Esophagus muscularis mucosa (tissue), 4 donors: ENCODE measurements around the gene DZIP1. TPM values are rescaled to one million over a fixed set of nuclear protein-coding genes. Genes with fewer than 3 reads are reported as not detected.
A peak's percentile ranks its signal among the peaks of the same experiment; 100 is the strongest.

Source experiments
- DNase-seq: peaks from one replicate; pipeline ENCODE4 v3.0.0-alpha.2; 2017; ENCODE audit errors: extremely low spot score
- H3K27ac ChIP-seq, 4 donors: fragments of 200-600 bp; sonication (generic); replicated peaks in 1 of 4; 1 replicate in 3 of 4; 2 replicates in 1 of 4; pipeline ENCODE4 v1.5.1; 2016 to 2019; ENCODE audit warnings: mild to moderate bottlenecking in 1 of 4
- H3K27me3 ChIP-seq, 4 donors: fragments of 200-600 bp; sonication (generic); one replicate each; pipeline versions ENCODE4 v1.5.1 to v1.6.0; 2016 to 2019
- H3K36me3 ChIP-seq, 4 donors: fragments of 200-600 bp; sonication (generic); one replicate each; pipeline ENCODE4 v1.5.1; 2016 to 2019
- H3K4me1 ChIP-seq, 4 donors: fragments of 200-600 bp; sonication (generic); one replicate each; pipeline ENCODE4 v1.5.1; 2016 to 2019
- H3K4me3 ChIP-seq, 4 donors: fragments of 200-600 bp; sonication (generic); 1 replicate in 2 of 4; 2 replicates in 2 of 4; pipeline ENCODE4 v1.5.1; 2016 to 2019; ENCODE audit warnings: mild to moderate bottlenecking in 4 of 4, moderate library complexity in 1 of 4
- H3K9me3 ChIP-seq, 4 donors: fragments of 200-600 bp; sonication (generic); 1 replicate in 3 of 4; 2 replicates in 1 of 4; pipeline ENCODE4 v1.5.1; 2016 to 2019
- EP300 ChIP-seq: sonication (generic); formaldehyde crosslinking; IDR thresholded peaks from one replicate; pipeline ENCODE4 v1.6.1; 2017; ENCODE audit warnings: antibody characterized with exemption
- POLR2A ChIP-seq: fragments of 450-650 bp; IDR thresholded peaks from one replicate; pipeline ENCODE4 v1.6.1; 2017; ENCODE audit warnings: antibody characterized with exemption, moderate library complexity, mild to moderate bottlenecking, low read depth
- POLR2AphosphoS5 ChIP-seq, 2 donors: sonication (generic); formaldehyde crosslinking; IDR thresholded peaks; one replicate each; pipeline ENCODE4 v1.6.1; 2017; ENCODE audit warnings: antibody characterized with exemption in 2 of 2
- WGBS: methylation state at CpG from one replicate; pipeline ENCODE4 v1.1.5; 2018; 5-methylcytosine and 5-hydroxymethylcytosine counted together
- intact Hi-C: fragments of 100-400 bp; cut with DNase I; formaldehyde crosslinking; loops from one replicate; pipeline ENCODE4 v1.15.1; 2023
- total RNA-seq, 4 donors: library from RNA; depleted of rRNA; stranded (reverse); fragments of >200 nt; gene quantifications; one replicate each; pipeline versions ENCODE4 v1.1.0 to v1.2.1, GENCODE V29; 2016
- TF ChIP-seq, protein P1 (sequence below), 3 experiments: fragments of 200-600 bp in 2 of 3; fragments of 450-650 bp in 1 of 3; sonication (generic) in 2 of 3; IDR thresholded peaks; one replicate each; pipeline ENCODE4 v1.5.1; 2017 to 2019; ENCODE audit warnings: antibody characterized with exemption in 3 of 3, mild to moderate bottlenecking in 2 of 3, moderate library complexity in 1 of 3

DZIP1 gene
- total RNA-seq, 4 donors from 2014 or later = 14.5 to 31.3 (median 22.2) TPM

DNA sequence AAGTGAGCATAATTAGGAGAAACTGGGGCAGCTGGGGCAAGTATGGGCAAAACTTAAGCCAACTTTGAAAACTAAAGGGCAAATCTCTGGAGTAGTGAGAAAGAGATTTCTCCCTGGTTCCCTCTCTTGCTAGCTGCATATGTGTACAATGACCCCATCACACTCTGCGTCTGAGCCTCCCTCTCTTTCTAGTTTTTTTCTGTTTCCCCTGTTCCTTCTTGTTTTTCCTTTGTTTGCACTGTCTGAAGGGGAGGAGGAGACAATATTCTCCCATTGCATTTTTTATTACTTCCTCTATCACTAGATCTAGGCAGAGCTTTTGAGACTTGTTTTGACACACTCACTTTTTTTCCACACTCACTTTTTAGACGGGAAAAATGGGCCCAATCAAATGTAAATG is 103.2 kb downstream of the DZIP1 start:
- WGBS = 40% methylated on average over 2 of the region's 2 CpGs
- H3K4me3 ChIP-seq = no peak overlapping the region
- intact Hi-C loops = no loop called here

DNA sequence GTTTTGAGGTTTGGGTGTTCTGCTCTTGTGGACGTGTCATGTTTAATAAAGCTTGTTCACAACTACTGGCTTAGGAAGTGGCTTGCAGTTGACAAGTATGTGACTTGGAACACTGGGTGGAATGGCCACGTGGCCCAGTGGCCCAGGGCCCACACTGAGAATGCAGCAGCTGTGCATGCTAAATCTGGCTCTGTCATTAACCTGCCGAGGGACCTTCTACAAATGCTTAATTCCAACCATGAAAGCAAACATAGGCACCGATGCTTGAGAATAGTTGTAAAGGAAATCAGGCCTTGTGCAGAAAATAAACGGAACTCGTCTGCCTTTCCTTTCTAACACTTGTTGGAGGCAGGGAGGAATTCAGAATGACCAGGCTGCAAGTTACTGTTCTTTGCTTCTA is 103.6 kb downstream of the DZIP1 start:
- Histone ChIP-seq H3K36me3 (no peaks in the 10 kb centered on the region), H3K27ac (no peak overlapping the region), H3K27me3 (no peaks in the 10 kb centered on the region), H3K9me3 (no peaks in the 10 kb centered on the region), H3K4me3 (no peak overlapping the region), H3K4me1 (no peaks in the 10 kb centered on the region)
- DNase-seq = no peak
- 39% methylated on average over 5 of the region's 6 CpGs for WGBS
- intact Hi-C loops = no loop called here
- no peak for TF ChIP-seq POLR2AphosphoS5 (IDR thresholded peaks at IDR 0.05)
- TF ChIP-seq, protein P1, sequence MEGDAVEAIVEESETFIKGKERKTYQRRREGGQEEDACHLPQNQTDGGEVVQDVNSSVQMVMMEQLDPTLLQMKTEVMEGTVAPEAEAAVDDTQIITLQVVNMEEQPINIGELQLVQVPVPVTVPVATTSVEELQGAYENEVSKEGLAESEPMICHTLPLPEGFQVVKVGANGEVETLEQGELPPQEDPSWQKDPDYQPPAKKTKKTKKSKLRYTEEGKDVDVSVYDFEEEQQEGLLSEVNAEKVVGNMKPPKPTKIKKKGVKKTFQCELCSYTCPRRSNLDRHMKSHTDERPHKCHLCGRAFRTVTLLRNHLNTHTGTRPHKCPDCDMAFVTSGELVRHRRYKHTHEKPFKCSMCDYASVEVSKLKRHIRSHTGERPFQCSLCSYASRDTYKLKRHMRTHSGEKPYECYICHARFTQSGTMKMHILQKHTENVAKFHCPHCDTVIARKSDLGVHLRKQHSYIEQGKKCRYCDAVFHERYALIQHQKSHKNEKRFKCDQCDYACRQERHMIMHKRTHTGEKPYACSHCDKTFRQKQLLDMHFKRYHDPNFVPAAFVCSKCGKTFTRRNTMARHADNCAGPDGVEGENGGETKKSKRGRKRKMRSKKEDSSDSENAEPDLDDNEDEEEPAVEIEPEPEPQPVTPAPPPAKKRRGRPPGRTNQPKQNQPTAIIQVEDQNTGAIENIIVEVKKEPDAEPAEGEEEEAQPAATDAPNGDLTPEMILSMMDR (IDR thresholded peaks at IDR 0.05) = no peak
- no peak for TF ChIP-seq EP300
- no peak for TF ChIP-seq POLR2A

More for the DNA sequence above, 103.2 kb downstream of the DZIP1 start:
- Histone ChIP-seq H3K36me3 (no peaks in the 10 kb centered on the region), H3K9me3 (no peaks in the 10 kb centered on the region), H3K4me1 (no peaks in the 10 kb centered on the region), H3K27me3 (no peaks in the 10 kb centered on the region), H3K27ac (no peak overlapping the region)
- TF ChIP-seq, protein P1 (IDR thresholded peaks at IDR 0.05) = no peak
- TF ChIP-seq POLR2AphosphoS5 (IDR thresholded peaks at IDR 0.05) = no peak
- no peak for TF ChIP-seq EP300
- TF ChIP-seq POLR2A = no peak
- no peak for DNase-seq

DNA sequence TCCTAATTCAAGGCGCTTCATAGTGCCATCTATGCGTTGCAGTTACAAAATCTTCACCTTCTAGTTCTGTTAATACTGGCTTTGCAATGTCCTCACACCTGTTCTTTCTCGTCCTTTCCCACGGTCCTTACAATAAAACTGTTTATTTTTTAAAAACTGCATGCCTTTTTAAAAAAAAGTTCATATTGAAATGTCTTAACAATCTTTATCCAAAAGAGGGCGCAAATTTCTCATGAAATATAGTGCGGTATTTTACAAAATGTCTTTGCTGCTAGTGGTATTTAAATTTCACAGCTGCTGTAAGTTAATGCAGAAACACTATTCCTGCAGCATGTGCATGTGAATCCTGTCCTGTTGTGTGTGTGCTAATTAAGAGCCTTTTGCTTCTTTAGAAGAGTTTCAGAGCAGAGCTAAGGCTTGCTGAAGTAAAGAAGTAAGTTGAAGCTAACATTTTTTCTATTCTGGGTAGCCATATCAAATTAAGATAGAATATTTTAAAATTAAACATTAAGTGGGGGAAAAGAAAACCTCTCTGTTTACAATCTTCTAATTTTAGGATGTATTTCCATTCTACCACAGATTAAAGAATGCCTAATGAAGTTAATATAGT is 107.8 kb downstream of the DZIP1 start:
- H3K4me3 ChIP-seq = no peak overlapping the region
- no peak overlapping the region for H3K27ac ChIP-seq
- intact Hi-C loops = loop anchor here (5.0 kb wide), 1 partner anchor 296 kb away; no protein-coding TSS in a partner anchor
- TF ChIP-seq, protein P1 (IDR thresholded peaks at IDR 0.05) = peak; percentile 13 to 36 (median 28)
- no peak for TF ChIP-seq POLR2AphosphoS5 (IDR thresholded peaks at IDR 0.05)
- no peak for TF ChIP-seq EP300
- no peak for TF ChIP-seq POLR2A
- no peaks in the 10 kb centered on the region for H3K4me1 ChIP-seq
- 19% methylated on average over 6 of the region's 6 CpGs for WGBS
- no peaks in the 10 kb centered on the region for H3K27me3 ChIP-seq
- no peak for DNase-seq
- no peaks in the 10 kb centered on the region for H3K9me3 ChIP-seq
- no peaks in the 10 kb centered on the region for H3K36me3 ChIP-seq

- DNase-seq = no peak
- H3K4me3 ChIP-seq = no peak overlapping the region
- H3K27me3 ChIP-seq = peaks cover 0 to 6% (median 0%) of the 10 kb centered on the region in 4 donors
- intact Hi-C loops = loop anchor here (5.0 kb wide), 1 partner anchor 297 kb away; no protein-coding TSS in a partner anchor
- no peaks in the 10 kb centered on the region for H3K9me3 ChIP-seq
- H3K27ac ChIP-seq = no peak overlapping the region
- 87% methylated on average over 3 of the region's 3 CpGs for WGBS
- no peaks in the 10 kb centered on the region for H3K4me1 ChIP-seq
- H3K36me3 ChIP-seq = no peaks in the 10 kb centered on the region
- TF ChIP-seq POLR2A (no peak), EP300 (no peak), POLR2AphosphoS5 (IDR thresholded peaks at IDR 0.05) (no peak)
- TF ChIP-seq, protein P1 (IDR thresholded peaks at IDR 0.05) = no peak
Measured at GRCh38 chr13:95535243-95535642, 109.3 kb downstream of the DZIP1 start.
